ENCODE measurements around the gene TSR3. TPM values are rescaled to one million over a fixed set of nuclear protein-coding genes. Genes with fewer than 3 reads are reported as not detected.

Gene TSR3
- total RNA-seq, 1 experiment from 2014 or later, result 52.7 TPM

DNA sequence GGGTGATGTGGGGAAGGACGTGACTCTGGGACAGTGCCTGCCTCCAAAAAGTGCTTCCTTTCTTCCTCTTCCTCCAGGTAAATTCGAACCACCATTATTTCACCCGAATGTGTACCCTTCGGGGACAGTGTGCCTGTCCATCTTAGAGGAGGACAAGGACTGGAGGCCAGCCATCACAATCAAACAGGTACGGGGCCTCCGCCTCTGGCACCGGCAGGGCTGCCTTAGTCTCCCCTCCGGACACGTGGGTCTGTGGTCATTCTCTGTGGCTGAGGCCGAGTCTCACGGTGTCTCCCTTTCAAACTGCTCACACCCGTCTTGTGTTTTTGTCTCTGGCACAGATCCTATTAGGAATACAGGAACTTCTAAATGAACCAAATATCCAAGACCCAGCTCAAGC, 31.6 kb downstream of the TSR3 start (continued):
- TF ChIP-seq, protein P1, sequence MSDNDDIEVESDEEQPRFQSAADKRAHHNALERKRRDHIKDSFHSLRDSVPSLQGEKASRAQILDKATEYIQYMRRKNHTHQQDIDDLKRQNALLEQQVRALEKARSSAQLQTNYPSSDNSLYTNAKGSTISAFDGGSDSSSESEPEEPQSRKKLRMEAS (IDR thresholded peaks at IDR 0.05), result no peak
- TF ChIP-seq TCF7L2 (IDR thresholded peaks at IDR 0.05; ENCODE audit: borderline replicate concordance, extremely low read depth, insufficient read depth, insufficient read length) (no peak), CBX3 (IDR thresholded peaks at IDR 0.05; ENCODE audit: low read depth) (no peak)
- TF ChIP-seq, protein P2, sequence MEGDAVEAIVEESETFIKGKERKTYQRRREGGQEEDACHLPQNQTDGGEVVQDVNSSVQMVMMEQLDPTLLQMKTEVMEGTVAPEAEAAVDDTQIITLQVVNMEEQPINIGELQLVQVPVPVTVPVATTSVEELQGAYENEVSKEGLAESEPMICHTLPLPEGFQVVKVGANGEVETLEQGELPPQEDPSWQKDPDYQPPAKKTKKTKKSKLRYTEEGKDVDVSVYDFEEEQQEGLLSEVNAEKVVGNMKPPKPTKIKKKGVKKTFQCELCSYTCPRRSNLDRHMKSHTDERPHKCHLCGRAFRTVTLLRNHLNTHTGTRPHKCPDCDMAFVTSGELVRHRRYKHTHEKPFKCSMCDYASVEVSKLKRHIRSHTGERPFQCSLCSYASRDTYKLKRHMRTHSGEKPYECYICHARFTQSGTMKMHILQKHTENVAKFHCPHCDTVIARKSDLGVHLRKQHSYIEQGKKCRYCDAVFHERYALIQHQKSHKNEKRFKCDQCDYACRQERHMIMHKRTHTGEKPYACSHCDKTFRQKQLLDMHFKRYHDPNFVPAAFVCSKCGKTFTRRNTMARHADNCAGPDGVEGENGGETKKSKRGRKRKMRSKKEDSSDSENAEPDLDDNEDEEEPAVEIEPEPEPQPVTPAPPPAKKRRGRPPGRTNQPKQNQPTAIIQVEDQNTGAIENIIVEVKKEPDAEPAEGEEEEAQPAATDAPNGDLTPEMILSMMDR (IDR thresholded peaks at IDR 0.05 in 2 of 3, conservative IDR thresholded peaks at IDR 0.05 in 1 of 3; ENCODE audit: borderline replicate concordance in 1 of 3, insufficient read depth in 1 of 3, low read depth in 2 of 3, low read length in 2 of 3), result no peak

DNA sequence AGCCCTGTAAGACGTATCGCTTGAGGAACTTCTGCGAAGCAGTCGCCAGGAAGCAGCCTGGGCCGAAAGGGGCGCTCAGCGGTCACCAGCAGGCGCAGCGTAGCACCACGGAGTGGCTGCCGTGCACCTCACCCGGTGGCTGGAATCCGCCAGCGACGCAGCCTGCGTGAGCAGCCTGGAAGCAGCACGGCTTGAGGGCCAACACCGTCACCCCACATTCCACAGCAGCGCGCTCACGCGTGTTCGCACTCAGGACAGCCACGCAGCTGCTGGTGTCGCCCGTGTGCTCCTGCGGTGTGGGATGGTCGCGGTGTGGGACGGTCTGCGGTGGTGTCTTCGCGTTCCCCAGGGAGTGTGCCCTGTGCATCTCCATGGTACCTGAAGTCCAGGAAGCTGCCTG, 32.6 kb downstream of the TSR3 start:
- H3K36me3 ChIP-seq (ENCODE audit: control insufficient read depth in 1 of 2, insufficient read depth in 2 of 2, low read length in 2 of 2), result peaks cover 62 to 63% of the 10 kb centered on the region in 2 experiments
- ATAC-seq (no peak), DNase-seq (ENCODE audit: low read depth, low spot score) (no peak)
- no peak overlapping the region for H3K27ac ChIP-seq (ENCODE audit: low read depth, low read length)
- no peak overlapping the region for H3K4me2 ChIP-seq (ENCODE audit: low read length)
- no peaks in the 10 kb centered on the region for H3K9me3 ChIP-seq (ENCODE audit: control insufficient read depth in 1 of 2, insufficient read depth in 1 of 2, low read depth in 1 of 2, low read length in 2 of 2)
- H3K9me2 ChIP-seq (ENCODE audit: insufficient read depth), result no peaks in the 10 kb centered on the region
- H3K4me1 ChIP-seq (ENCODE audit: control insufficient read depth in 1 of 2, insufficient read depth in 2 of 2, low read length in 2 of 2), result no peaks in the 10 kb centered on the region
- H4K20me1 ChIP-seq (ENCODE audit: insufficient read depth), result no peaks in the 10 kb centered on the region
- no TSS peak for BruUV-seq (replicated peaks)
- H2AFZ ChIP-seq (ENCODE audit: low read depth, low read length, poor library complexity, severe bottlenecking), result no peak overlapping the region
- no peak overlapping the region for H3K9ac ChIP-seq (ENCODE audit: low read length)
- ChIA-PET POLR2A (no interaction called here), RAD21 (ENCODE audit: low non-redundant PET in 1 of 2, low total read pairs in 2 of 2, uncharacterized antibody in 2 of 2, unreplicated experiment in 2 of 2) (no interaction called here), CTCF (no interaction called here)
- no peak overlapping the region for H3K4me3 ChIP-seq (replicated peaks in 1 of 2; ENCODE audit: low read depth in 1 of 2, low read length in 2 of 2)
- TF ChIP-seq SRF (IDR thresholded peaks at IDR 0.05; ENCODE audit: low read depth), result no peak
- H3K79me2 ChIP-seq (ENCODE audit: insufficient read depth, low read length), result peaks cover 62% of the 10 kb centered on the region
- intact Hi-C loops (cut with micrococcal nuclease), result no loop called here
- H3K27me3 ChIP-seq (ENCODE audit: insufficient read depth, low read length), result no peaks in the 10 kb centered on the region

DNA sequence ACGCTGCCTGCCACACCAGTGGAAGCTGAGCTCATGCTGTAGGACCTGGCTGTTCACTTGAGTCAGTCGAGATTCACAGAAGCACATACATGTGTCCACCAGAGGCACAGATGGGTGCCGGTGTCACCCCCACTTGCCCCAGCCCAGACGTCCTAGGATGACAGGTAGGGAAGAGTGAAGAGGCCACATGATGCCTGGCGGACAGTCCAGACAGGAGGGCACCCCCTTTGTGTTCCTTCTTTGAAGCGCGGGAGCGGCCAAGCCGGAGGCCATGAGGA, 33.5 kb downstream of the TSR3 start:
- no peak overlapping the region for H2AFZ ChIP-seq (ENCODE audit: low read depth, low read length, poor library complexity, severe bottlenecking)
- no TSS peak for BruUV-seq (replicated peaks)
- ChIA-PET RAD21 (ENCODE audit: low non-redundant PET in 1 of 2, low total read pairs in 2 of 2, uncharacterized antibody in 2 of 2, unreplicated experiment in 2 of 2) (no interaction called here), CTCF (no interaction called here), POLR2A (no interaction called here)
- no peak overlapping the region for H3K4me2 ChIP-seq (ENCODE audit: low read length)
- peaks cover 55 to 67% of the 10 kb centered on the region in 2 experiments for H3K36me3 ChIP-seq (ENCODE audit: control insufficient read depth in 1 of 2, insufficient read depth in 2 of 2, low read length in 2 of 2)
- H3K4me1 ChIP-seq (ENCODE audit: control insufficient read depth in 1 of 2, insufficient read depth in 2 of 2, low read length in 2 of 2), result no peaks in the 10 kb centered on the region
- peaks cover 70% of the 10 kb centered on the region for H3K79me2 ChIP-seq (ENCODE audit: insufficient read depth, low read length)
- intact Hi-C loops (cut with micrococcal nuclease), result no loop called here
- no peak overlapping the region for H3K27ac ChIP-seq (ENCODE audit: low read depth, low read length)
- H3K9ac ChIP-seq (ENCODE audit: low read length), result no peak overlapping the region
- ATAC-seq (no peak), DNase-seq (ENCODE audit: low read depth, low spot score) (no peak)
- H3K27me3 ChIP-seq (ENCODE audit: insufficient read depth, low read length), result no peaks in the 10 kb centered on the region
- no peaks in the 10 kb centered on the region for H3K9me2 ChIP-seq (ENCODE audit: insufficient read depth)
- no peaks in the 10 kb centered on the region for H4K20me1 ChIP-seq (ENCODE audit: insufficient read depth)
- no peaks in the 10 kb centered on the region for H3K9me3 ChIP-seq (ENCODE audit: control insufficient read depth in 1 of 2, insufficient read depth in 1 of 2, low read depth in 1 of 2, low read length in 2 of 2)
- no peak overlapping the region for H3K4me3 ChIP-seq (replicated peaks in 1 of 2; ENCODE audit: low read depth in 1 of 2, low read length in 2 of 2)
- TF ChIP-seq, protein P3, sequence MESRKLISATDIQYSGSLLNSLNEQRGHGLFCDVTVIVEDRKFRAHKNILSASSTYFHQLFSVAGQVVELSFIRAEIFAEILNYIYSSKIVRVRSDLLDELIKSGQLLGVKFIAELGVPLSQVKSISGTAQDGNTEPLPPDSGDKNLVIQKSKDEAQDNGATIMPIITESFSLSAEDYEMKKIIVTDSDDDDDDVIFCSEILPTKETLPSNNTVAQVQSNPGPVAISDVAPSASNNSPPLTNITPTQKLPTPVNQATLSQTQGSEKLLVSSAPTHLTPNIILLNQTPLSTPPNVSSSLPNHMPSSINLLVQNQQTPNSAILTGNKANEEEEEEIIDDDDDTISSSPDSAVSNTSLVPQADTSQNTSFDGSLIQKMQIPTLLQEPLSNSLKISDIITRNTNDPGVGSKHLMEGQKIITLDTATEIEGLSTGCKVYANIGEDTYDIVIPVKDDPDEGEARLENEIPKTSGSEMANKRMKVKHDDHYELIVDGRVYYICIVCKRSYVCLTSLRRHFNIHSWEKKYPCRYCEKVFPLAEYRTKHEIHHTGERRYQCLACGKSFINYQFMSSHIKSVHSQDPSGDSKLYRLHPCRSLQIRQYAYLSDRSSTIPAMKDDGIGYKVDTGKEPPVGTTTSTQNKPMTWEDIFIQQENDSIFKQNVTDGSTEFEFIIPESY (IDR thresholded peaks at IDR 0.05; ENCODE audit: extremely low read depth, insufficient replicate concordance, low read length), result no peak
- TF ChIP-seq CEBPB (IDR thresholded peaks at IDR 0.05; ENCODE audit: low read depth) (no peak), SRF (IDR thresholded peaks at IDR 0.05; ENCODE audit: low read depth) (no peak), ZNF274 (IDR thresholded peaks at IDR 0.05; ENCODE audit: low read depth, low read length) (no peak), POLR2AphosphoS5 (IDR thresholded peaks at IDR 0.05; ENCODE audit: low read depth, low read length) (no peak)
- TF ChIP-seq, protein P4, sequence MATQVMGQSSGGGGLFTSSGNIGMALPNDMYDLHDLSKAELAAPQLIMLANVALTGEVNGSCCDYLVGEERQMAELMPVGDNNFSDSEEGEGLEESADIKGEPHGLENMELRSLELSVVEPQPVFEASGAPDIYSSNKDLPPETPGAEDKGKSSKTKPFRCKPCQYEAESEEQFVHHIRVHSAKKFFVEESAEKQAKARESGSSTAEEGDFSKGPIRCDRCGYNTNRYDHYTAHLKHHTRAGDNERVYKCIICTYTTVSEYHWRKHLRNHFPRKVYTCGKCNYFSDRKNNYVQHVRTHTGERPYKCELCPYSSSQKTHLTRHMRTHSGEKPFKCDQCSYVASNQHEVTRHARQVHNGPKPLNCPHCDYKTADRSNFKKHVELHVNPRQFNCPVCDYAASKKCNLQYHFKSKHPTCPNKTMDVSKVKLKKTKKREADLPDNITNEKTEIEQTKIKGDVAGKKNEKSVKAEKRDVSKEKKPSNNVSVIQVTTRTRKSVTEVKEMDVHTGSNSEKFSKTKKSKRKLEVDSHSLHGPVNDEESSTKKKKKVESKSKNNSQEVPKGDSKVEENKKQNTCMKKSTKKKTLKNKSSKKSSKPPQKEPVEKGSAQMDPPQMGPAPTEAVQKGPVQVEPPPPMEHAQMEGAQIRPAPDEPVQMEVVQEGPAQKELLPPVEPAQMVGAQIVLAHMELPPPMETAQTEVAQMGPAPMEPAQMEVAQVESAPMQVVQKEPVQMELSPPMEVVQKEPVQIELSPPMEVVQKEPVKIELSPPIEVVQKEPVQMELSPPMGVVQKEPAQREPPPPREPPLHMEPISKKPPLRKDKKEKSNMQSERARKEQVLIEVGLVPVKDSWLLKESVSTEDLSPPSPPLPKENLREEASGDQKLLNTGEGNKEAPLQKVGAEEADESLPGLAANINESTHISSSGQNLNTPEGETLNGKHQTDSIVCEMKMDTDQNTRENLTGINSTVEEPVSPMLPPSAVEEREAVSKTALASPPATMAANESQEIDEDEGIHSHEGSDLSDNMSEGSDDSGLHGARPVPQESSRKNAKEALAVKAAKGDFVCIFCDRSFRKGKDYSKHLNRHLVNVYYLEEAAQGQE (IDR thresholded peaks at IDR 0.05; ENCODE audit: low read depth), result no peak
